OCI-LY1 (cell line): ENCODE data around the gene CRY2.

Experiments
- EZH2 ChIP-seq: fragments of 200-600 bp; sonication (generic), shearing (Covaris generic); IDR thresholded peaks from 2 replicates; pipeline ENCODE4 v1.8.0; 2017; ENCODE audit warnings: borderline replicate concordance, mixed run types, mild to moderate bottlenecking, antibody characterized with exemption, low read length, moderate library complexity, mixed read lengths
- TF ChIP-seq, protein P1 (sequence below): fragments of 200-600 bp; sonication (generic), shearing (Covaris generic); IDR thresholded peaks from 2 replicates; pipeline ENCODE4 v1.5.1; 2017; ENCODE audit warnings: mild to moderate bottlenecking, antibody characterized with exemption, low read length, moderate library complexity, mixed read lengths

DNA sequence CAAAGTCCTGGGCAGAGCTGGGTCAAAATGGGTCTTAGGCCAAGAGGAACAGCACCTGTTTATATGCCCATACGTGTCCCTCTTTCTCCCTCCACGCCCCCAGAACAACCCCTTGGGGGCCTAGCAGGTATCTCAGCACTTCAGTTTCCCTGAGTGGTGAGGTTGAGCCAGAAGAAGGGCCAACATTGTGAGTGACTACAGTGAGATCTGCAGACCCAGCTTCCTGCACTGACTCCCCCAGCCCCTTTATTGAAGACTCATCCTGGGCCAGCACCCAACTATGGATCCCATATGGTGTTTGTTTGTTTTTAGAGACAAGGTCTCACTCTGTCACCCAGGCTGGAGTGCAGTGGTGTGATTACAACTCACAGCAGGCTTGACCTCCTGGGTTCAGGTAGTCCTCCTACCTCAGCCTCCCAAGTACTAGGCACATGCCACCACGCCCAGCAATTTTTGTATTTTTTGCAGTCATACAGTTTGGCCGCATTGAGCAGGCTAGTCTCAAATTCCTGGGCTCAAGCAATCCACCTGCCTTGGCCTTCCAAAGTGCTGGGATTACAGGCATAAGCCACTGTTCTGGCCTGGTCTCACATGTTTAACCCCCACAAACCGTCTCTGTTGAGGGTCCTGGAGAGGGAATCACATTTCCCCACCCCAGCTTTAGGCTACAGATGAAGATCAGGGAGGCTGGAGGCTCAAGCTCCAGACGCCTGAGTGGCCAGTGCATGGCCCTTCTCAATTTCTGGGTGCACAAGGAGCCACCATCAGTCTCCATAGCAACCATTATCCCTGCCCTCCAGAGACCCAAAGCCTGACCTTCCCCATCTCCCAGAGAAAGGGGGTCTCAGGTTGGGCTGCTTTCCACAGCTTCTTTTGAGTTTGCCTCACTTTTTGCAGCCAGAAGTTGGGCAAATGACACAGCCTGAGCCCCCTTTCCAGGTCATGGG, 73.5 kb downstream of the CRY2 start:
- TF ChIP-seq, protein P1, sequence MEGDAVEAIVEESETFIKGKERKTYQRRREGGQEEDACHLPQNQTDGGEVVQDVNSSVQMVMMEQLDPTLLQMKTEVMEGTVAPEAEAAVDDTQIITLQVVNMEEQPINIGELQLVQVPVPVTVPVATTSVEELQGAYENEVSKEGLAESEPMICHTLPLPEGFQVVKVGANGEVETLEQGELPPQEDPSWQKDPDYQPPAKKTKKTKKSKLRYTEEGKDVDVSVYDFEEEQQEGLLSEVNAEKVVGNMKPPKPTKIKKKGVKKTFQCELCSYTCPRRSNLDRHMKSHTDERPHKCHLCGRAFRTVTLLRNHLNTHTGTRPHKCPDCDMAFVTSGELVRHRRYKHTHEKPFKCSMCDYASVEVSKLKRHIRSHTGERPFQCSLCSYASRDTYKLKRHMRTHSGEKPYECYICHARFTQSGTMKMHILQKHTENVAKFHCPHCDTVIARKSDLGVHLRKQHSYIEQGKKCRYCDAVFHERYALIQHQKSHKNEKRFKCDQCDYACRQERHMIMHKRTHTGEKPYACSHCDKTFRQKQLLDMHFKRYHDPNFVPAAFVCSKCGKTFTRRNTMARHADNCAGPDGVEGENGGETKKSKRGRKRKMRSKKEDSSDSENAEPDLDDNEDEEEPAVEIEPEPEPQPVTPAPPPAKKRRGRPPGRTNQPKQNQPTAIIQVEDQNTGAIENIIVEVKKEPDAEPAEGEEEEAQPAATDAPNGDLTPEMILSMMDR = no peak
- no peak for TF ChIP-seq EZH2
